NCI-H187 treated with DMSO at 0.1 percent for 48 hours (cell line): ENCODE measurements around the gene APOLD1.
A peak's percentile ranks its signal among the peaks of the same experiment; 100 is the strongest.
"Not testable (repeated sequence)": the region's sequence is repeated elsewhere in the genome, so short reads cannot be mapped to it uniquely, and the experiment has no call there.

ENCODE experiments used
- DNase-seq: peaks from one replicate; lab custom pipeline; 2025; lab: John Stamatoyannopoulos, UW

APOLD1 gene, protein sequence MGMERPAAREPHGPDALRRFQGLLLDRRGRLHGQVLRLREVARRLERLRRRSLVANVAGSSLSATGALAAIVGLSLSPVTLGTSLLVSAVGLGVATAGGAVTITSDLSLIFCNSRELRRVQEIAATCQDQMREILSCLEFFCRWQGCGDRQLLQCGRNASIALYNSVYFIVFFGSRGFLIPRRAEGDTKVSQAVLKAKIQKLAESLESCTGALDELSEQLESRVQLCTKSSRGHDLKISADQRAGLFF

GRCh38 chr12:12784911-12785814, at the start of gene APOLD1:
Gene APOLD1, plus strand, starts transcription at chr12:12785659. Its CDS starts 33 bp downstream, at chr12:12785692.
- DNase-seq, result no peak

- DNase-seq, result no peak
Measured at GRCh38 chr12:12736759-12737676, 48.4 kb upstream of the APOLD1 start.

DNA sequence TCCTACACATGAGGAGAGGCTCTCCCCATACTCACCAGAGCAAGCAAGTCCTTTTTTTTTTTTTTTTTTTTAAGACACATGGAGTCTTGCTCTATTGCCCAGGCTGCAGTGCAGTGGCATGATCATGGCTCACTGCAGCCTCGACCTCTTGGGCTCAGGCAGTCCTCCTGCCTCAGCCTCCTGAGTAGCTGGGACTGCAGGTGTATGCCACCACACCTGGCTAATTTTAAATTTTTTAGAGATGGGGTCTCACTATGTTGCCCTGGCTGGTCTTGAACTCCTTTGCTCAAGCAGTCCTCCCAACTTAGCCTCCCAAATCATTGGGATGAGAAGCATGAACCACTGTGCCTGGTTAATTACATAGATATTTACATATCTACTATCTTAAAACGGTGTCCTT, 47.3 kb upstream of the APOLD1 start:
- not testable (repeated sequence) for DNase-seq

DNA sequence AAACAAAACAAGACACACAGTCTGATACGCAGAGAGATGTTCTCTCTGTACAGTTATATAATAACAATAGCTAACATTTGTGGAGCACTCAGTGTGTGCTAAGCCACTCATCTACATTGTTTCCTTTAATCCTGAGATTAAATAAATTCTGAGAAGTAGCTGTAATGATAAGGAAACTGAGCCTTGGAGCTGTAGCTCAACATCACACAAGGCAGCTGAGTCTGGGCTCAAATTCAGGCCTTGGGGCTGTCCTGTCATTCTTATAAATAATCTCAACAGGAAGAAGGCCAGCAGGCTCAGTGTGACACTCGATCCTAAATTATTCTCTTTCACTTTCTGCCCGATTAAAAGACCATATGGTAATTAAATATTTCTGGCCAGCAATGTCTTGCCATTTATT, 43.8 kb upstream of the APOLD1 start:
- no peak for DNase-seq

DNA sequence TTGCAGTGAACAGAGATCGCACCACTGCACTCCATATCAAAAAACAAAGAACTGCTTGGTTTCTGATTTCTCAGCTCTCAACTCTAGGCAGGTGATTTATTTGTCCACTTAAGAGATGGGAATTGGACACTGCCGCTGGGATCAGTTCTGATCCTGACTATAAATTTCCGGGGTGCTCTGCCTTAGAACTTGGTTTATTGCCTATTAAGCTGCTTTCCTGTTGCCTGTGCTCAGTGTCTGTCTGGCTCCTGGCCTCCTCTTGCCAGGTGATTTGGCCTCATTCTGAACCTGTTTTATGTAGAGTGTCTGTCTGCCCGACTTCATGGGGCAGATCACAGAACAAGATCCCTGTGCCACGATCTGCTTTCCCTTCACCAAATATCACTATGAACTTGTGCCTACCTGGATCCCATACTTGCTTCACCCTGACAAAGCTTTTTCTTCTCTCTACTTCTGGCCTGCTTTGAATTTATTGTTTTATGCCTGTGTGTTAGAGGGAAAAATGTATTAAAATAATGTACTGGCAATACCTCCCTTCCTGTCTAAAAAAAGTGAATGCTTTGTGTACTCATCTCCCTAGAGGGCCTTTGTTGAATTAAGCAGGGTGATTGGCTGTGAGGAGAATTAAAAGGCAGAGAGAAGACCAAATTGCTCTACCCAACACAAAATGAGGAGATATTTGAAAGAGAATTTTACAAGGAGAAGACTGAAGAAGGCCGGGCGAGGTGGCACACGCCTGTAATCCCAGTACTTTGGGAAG, 40.7 kb upstream of the APOLD1 start:
- no peak for DNase-seq

DNA sequence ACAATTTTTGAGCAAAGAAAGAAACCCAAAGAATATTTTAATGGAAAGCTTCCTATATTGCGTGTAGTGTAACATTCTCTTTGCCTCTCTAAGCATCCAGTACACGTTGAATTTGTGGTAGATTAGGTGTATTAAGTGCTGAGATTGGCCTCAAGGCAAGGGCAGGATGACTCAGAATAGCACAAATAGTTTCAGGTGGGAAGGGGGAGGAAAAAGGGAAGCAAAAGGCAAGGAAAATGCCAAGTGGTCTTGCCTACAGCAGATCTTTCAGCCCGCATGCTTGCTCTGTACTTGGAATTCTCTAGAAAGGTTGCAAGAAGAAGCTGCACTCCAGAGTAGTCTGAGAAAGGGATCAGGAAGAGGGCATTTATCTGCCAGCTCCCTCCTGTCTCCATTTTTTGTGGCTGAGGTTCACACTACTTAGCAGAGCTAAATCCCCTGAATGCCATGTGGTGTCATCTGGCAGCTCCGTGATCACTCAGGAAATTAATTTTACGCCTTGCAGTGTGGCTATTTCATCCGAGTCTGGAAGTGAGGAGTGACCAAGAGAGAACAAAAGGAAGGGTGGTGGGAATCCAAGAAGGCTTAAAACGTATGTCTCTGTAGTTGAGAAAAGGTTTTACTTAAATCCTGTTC, 39.8 kb upstream of the APOLD1 start:
- no peak for DNase-seq

DNA sequence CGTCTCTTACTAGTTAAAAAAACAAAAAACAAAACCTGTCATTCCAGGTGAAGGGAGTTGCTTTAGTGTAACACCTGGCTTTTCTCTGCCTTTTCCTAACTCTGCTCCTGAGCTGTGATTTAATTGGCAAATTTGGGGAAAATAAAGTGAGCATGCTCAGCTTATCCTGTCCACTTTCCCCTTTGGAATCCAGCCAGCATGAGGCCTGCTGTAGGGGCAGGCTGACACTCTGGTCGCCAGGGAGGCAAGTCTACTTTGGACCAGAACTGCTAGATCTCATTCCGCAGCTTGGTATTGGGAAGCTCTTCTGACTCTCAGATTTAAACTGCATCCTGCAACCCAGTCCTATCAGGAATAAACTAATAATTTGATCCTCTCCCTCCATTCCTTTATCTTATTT, 38.2 kb upstream of the APOLD1 start:
- no peak for DNase-seq

DNA sequence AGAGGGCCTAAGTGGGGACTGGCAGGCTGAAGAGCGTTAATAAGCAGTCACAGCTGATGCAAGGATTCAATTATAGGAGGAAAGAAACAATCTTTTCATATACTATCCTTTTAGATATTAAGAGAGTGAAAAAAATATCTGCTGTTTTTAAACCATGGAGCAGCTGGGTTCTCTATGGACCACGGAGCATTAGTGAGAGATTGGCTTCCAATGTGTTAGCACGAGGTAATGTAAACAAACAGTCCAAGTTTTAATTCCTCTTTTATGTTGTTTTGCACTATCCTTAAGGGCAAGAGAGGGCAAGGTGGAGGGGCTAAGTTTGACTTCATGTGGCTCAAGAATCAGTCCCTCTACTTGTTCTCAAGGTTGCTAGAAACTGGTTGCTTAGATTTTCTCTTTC, 37.4 kb upstream of the APOLD1 start:
- no peak for DNase-seq

GRCh38 chr12:12749433-12749832, 36.0 kb upstream of the APOLD1 start:
- no peak for DNase-seq

DNA sequence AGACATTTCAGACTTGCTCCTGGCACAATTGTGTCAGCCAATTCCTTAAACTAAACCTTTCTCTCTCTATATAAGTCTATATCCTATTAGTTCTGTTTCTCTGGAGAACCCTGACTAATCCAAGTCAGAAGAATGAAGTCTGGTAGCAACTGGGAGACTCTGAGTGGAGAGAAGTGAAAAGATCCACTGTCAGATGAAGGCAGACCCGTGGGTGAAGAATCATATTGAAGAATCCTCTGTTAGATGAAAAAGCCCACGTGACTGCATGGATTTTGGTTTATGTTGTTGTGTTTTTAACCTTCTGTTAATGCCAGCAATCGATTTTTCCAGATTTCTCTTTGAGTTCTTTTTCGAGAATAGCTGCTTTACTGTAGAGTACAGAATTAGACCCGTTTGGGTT, 29.5 kb upstream of the APOLD1 start:
- no peak for DNase-seq

DNA sequence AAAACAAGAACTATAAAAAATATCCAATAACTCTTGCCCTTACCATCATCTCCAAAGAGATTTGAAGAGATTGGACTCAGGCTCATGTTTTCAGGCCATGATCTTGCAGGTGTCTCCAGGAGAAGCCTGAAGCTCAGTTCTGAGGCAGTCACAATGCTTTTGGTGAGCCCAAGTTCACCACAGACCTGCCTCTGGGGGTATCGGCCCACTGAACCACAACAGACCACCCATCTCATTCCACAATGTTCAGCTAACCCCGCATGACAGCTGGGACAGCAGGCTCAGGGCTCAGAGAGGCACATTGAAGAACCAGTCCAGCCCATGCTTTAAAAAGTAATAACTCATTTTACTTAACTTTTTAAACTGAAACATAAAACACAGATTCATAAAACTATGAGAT, 28.3 kb upstream of the APOLD1 start:
- DNase-seq, result no peak

GRCh38 chr12:12759234-12759915, 26.1 kb upstream of the APOLD1 start:
- no peak for DNase-seq

DNA sequence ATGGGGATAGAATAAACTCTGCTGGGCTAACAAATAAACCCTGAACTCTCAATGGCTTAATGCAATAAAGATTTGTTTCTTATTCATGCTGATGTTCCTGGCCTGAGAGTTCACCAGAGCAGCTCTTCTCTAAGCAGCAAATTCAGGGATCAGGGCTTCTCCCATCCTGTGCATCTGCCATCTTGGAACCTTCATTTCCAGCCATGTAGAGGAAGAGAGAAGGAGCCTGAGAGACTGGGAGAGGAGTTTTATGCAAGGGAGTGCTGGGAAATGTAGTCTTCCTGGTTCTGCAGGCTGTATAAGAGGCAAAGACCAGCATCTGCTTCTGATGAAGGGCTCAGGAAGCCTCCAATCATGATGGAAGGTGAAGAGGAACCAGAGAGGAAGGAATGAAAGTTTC, 20.6 kb upstream of the APOLD1 start:
- no peak for DNase-seq

DNA sequence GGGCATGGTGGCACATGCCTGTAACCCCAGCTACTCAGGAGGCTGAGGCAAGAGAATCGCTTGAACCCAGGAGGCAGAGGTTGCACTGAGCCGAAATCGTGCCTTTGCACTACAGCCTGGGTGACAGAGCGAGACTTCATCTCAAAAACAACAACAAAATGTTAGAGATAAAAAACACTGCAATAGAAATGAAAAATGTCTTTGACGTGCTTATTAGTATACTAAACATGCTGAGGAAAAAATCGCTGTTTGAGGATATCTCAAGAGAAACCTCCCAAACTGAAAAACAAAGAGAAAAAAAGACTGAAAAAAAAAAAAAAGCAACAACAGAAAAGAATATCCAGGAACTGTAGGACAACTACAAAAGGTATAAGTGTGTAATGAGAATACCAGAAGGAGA, 15.2 kb upstream of the APOLD1 start:
- DNase-seq, result no peak

- DNase-seq, result no peak
Measured at GRCh38 chr12:12774791-12775190, 10.7 kb upstream of the APOLD1 start.

DNA sequence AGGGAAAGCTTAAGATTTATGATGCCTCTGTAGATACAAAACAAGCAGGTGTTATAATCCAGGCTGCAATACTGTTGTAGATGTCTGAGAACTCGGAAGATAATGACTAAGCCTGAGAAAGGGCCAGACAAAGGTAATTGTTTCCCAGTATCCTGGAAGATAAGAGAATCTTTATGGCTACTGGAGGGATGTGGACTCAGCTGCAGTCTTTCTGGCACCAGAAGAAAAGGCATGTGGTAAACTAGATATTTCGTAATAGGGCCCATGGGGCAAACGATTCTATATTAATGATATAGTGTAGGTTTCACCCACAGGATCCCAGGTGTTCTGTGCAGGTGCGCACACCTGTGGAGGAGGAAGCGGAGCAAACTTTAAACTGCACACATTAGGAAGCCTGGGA, 9.2 kb upstream of the APOLD1 start:
- DNase-seq, result peak; percentile 56

DNA sequence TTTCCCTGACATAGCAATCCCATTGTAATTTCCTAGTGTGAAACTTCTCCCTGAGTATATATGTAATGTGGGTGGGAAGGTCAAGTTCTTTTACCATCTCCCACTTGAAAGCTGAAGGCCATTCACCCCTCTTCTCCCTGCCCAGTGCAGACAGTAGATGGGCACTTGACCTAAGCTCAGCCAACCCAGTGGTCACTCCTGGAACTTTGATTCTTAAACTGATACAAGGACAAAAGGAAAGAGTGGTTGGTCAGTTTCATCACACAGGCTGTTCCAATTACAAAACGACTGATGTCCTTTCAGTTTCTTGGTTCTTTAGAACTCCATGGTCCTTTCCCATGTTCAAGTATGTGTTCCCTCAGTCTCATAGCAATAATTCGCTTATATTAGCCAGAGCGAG, 8.4 kb upstream of the APOLD1 start:
- DNase-seq, result no peak

DNA sequence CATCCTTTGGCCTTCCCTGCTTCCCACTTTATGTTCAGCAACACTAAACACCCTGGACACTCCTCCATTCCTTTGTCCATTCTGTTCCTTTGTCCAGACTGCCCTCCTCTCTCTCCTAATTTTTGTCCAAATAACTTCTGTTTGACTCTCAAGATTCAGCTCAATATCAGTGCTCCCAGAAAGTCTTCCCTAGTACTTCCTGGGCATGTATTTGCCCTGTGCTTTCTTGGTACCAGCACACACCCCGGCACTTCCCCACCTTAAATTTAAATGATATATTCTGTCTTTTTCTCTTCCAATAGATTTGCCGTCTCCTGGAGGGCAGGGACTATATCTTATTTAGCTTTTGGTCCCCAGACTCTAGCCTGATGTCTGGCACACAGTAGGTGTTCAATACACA, 6.5 kb upstream of the APOLD1 start:
- no peak for DNase-seq

GRCh38 chr12:12779529-12779928, 5.9 kb upstream of the APOLD1 start:
- DNase-seq, result peak; percentile 46

DNA sequence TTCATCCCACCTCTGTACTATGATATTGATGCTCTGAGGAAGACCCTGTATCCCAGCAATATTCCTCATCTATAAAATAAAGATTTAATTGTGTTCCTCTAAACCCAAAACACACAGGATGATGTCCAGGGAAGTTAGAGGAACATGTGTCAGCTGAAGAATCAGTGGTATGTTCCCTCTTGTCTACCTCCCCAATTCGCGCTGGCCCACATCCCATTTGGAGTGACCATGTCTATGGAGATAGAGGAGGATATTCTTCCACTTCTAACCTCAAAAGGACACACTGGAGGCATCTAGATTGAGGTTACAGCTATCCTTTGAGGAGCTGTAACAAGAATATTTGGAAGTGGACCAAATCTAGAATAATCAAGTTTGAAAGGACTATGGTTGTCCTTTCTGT, 1.3 kb upstream of the APOLD1 start:
- no peak for DNase-seq

GRCh38 chr12:12786351-12786705, 869 bp downstream of the APOLD1 start:
- DNase-seq, result no peak
